Muscle layer of colon (tissue), 2 donors: ENCODE measurements around the gene PRRT1B.

Experiments
- H3K27ac ChIP-seq: one replicate; pipeline ENCODE4 v1.7.0; 2013; ENCODE audit warnings: low read depth, mild to moderate bottlenecking, low read length, moderate library complexity
- H3K27me3 ChIP-seq, 2 donors: one replicate each; pipeline ENCODE4 v1.7.0; 2013; ENCODE audit warnings: low read length in 2 of 2, mild to moderate bottlenecking in 2 of 2; ENCODE audit not compliant: insufficient read depth in 2 of 2, control insufficient read depth in 1 of 2
- H3K36me3 ChIP-seq: one replicate; pipeline ENCODE4 v1.7.0; 2013; ENCODE audit warnings: mild to moderate bottlenecking, low read length; ENCODE audit not compliant: insufficient read depth
- H3K4me1 ChIP-seq: one replicate; pipeline ENCODE4 v1.7.0; 2013; ENCODE audit warnings: mild to moderate bottlenecking, low read length; ENCODE audit not compliant: insufficient read depth
- H3K4me3 ChIP-seq, 2 donors: one replicate each; pipeline ENCODE4 v1.7.0; 2013; ENCODE audit warnings: low read length in 2 of 2, low read depth in 1 of 2, mild to moderate bottlenecking in 1 of 2, moderate library complexity in 1 of 2
- H3K9ac ChIP-seq: one replicate; pipeline ENCODE4 v1.7.0; 2013; ENCODE audit warnings: low read length
- H3K9me3 ChIP-seq: one replicate; pipeline ENCODE4 v1.7.0; 2013; ENCODE audit warnings: mild to moderate bottlenecking, low read length
- donor health status: abdominal sarcoma.
- donor health status: Adenocarcinoma of cecum.

PRRT1B gene

GRCh38 chr9:131607591-131607990, 62.3 kb downstream of the PRRT1B start:
- Histone ChIP-seq H3K9ac (peak overlapping the region; percentile 30), H3K4me3 (no peak overlapping the region), H3K27me3 (no peaks in the 10 kb centered on the region), H3K4me1 (peaks cover 42% of the 10 kb centered on the region), H3K9me3 (no peaks in the 10 kb centered on the region), H3K27ac (peak overlapping the region; percentile 86), H3K36me3 (peaks cover 32% of the 10 kb centered on the region)

- no peaks in the 10 kb centered on the region for H3K27me3 ChIP-seq
- H3K9me3 ChIP-seq = no peaks in the 10 kb centered on the region
- peak overlapping the region; percentile 51 for H3K9ac ChIP-seq
- H3K4me1 ChIP-seq = peaks cover 42% of the 10 kb centered on the region
- H3K27ac ChIP-seq = peak overlapping the region; percentile 86
- H3K4me3 ChIP-seq = peak overlapping the region in 1 of 2 donors; percentile 36
- H3K36me3 ChIP-seq = peaks cover 23% of the 10 kb centered on the region
These were observed 63.2 kb downstream of the PRRT1B start for GRCh38 chr9:131608493-131609037.
